IPS DF 6.9 (cell line): ENCODE measurements around the gene NOD1.

Experiments
- DNase-seq: peaks from one replicate; pipeline ENCODE4 v3.0.0-alpha.2; 2013; ENCODE audit warnings: low read depth, low spot score
- H3K27ac ChIP-seq: one replicate; pipeline ENCODE4 v1.5.1; 2013; ENCODE audit warnings: low read length, control low read depth
- H3K27me3 ChIP-seq: 2 replicates; pipeline ENCODE4 v1.6.1; 2013; ENCODE audit warnings: mild to moderate bottlenecking, low read length; ENCODE audit not compliant: control insufficient read depth, insufficient read depth
- H3K36me3 ChIP-seq: 2 replicates; pipeline ENCODE4 v1.6.1; 2013; ENCODE audit warnings: low read length; ENCODE audit not compliant: control insufficient read depth, insufficient read depth
- H3K4me1 ChIP-seq: 2 replicates; pipeline ENCODE4 v1.6.1; 2013; ENCODE audit warnings: low read length; ENCODE audit not compliant: control insufficient read depth, insufficient read depth
- H3K4me3 ChIP-seq: 2 replicates; pipeline ENCODE4 v1.5.1; 2013; ENCODE audit warnings: mild to moderate bottlenecking, low read length
- H3K9me3 ChIP-seq: 2 replicates; pipeline ENCODE4 v1.6.1; 2013; ENCODE audit warnings: low read length, inconsistent platforms; ENCODE audit not compliant: control insufficient read depth, insufficient read depth
- WGBS: extraction: QIAGEN DNeasy Blood & Tissue Kit; methylation state at CpG from one replicate; pipeline ENCODE4 v1.1.7; 2013; ENCODE audit warnings: mixed read lengths, missing lambda C conversion rate; ENCODE audit not compliant: insufficient read length, insufficient coverage; 5-methylcytosine and 5-hydroxymethylcytosine counted together

Gene NOD1

GRCh38 chr7:30463405-30464145 lies 15.0 kb downstream of the NOD1 start:
- no CpG with 5 or more reads among the region's 6 CpGs for WGBS
- H3K4me3 ChIP-seq: no peak overlapping the region
- no peaks in the 10 kb centered on the region for H3K4me1 ChIP-seq
- no peaks in the 10 kb centered on the region for H3K27me3 ChIP-seq
- no peak for DNase-seq
- no peak overlapping the region for H3K27ac ChIP-seq
- no peaks in the 10 kb centered on the region for H3K9me3 ChIP-seq
- no peaks in the 10 kb centered on the region for H3K36me3 ChIP-seq

DNA sequence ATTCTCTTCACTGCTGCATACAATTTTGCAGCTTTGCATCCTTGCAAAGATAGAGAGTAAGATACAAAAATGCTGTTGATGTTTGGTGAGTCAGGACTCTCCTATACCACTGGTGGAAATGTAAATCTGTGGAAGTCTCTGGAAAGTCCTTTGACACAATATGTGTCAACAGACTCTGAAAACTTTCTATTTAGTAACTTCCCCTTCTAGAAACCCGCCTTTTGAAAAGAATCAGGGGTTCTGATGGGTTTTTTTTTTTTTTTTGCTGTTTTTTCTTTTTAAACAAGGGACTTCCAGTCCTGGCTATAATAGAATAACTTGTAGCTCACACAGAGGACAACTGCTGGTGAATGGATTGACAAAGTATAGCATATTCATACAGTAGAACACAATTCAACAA lies 16.4 kb downstream of the NOD1 start:
- Histone ChIP-seq H3K36me3 (no peaks in the 10 kb centered on the region), H3K27ac (no peak overlapping the region), H3K27me3 (no peaks in the 10 kb centered on the region), H3K4me1 (no peaks in the 10 kb centered on the region), H3K4me3 (no peak overlapping the region), H3K9me3 (no peaks in the 10 kb centered on the region)
- WGBS: no CpG with 5 or more reads among the region's 1 CpG
- no peak for DNase-seq

- H3K9me3 ChIP-seq: no peaks in the 10 kb centered on the region
- H3K27me3 ChIP-seq: no peaks in the 10 kb centered on the region
- no peaks in the 10 kb centered on the region for H3K4me1 ChIP-seq
- DNase-seq: no peak
- H3K4me3 ChIP-seq: no peak overlapping the region
- no CpG with 5 or more reads among the region's 4 CpGs for WGBS
- no peak overlapping the region for H3K27ac ChIP-seq
- H3K36me3 ChIP-seq: no peaks in the 10 kb centered on the region
Measured at GRCh38 chr7:30460246-30460633, 18.3 kb downstream of the NOD1 start.

DNA sequence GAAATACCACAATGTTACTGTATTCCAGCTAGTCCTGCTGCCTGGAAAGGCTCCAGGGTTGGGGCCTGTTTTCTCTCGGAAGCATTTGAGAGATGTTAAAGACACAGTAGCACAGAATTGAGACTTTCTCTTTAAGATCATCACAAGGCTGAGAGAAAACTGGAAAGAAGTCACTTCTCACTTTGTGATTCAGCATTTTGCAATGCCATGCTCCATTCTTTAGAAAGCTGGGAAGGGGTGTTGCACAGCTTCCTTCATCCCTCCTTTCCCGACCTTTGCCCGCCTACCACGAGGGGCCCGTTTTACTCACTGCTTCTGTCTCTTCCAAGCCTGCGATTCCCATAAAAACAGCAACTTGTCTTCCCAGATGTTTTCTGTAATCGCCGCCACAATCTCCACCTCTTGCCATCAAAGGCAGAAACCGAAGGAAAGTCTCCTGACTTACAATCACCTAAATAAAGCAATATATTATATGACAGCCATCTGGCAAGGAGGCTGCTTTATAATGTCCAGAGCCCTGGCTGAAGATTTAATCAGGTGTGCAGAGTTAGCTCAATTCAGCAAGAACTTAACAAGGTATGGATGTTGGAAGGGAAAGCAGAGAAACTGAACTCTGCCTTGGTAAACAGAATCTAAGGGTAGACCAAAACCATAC lies 18.9 kb downstream of the NOD1 start:
- DNase-seq: no peak
- Histone ChIP-seq H3K4me1 (no peaks in the 10 kb centered on the region), H3K4me3 (no peak overlapping the region), H3K9me3 (no peaks in the 10 kb centered on the region), H3K27me3 (no peaks in the 10 kb centered on the region), H3K36me3 (no peaks in the 10 kb centered on the region), H3K27ac (no peak overlapping the region)
- no CpG with 5 or more reads among the region's 9 CpGs for WGBS

DNA sequence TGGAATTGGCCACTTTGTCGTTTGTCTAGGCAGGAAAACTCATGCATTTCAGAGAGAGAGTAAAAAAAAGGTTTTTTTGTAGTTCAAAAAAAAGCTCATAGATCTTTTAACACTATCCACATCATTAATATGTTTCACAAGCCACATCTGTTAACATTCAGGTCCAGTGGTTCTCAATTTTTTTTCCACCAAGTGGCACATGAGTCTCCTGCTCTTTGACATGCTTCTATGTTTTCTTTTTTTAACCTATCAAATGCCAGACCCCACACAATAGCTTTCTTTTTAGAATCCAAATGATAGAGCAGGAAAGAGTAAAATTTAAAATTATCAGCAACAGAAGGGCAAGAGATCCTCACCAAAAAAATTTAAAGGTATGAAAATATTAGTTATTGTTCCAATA lies 20.3 kb downstream of the NOD1 start:
- no peak for DNase-seq
- Histone ChIP-seq H3K9me3 (no peaks in the 10 kb centered on the region), H3K27ac (no peak overlapping the region), H3K4me1 (no peaks in the 10 kb centered on the region), H3K4me3 (no peak overlapping the region), H3K36me3 (no peaks in the 10 kb centered on the region), H3K27me3 (no peaks in the 10 kb centered on the region)
- no CpG with 5 or more reads among the region's 1 CpG for WGBS

GRCh38 chr7:30453921-30454320 lies 24.7 kb downstream of the NOD1 start:
- no CpG with 5 or more reads among the region's 3 CpGs for WGBS
- Histone ChIP-seq H3K4me1 (peaks cover 3% of the 10 kb centered on the region; the same call in 1 of the 2 replicates), H3K27me3 (no peaks in the 10 kb centered on the region), H3K36me3 (no peaks in the 10 kb centered on the region), H3K27ac (no peak overlapping the region), H3K9me3 (no peaks in the 10 kb centered on the region), H3K4me3 (no peak overlapping the region)
- DNase-seq: no peak

GRCh38 chr7:30453016-30453415 lies 25.6 kb downstream of the NOD1 start:
- peaks cover 3% of the 10 kb centered on the region; the same call in 1 of the 2 replicates for H3K4me1 ChIP-seq
- no peak overlapping the region for H3K27ac ChIP-seq
- H3K4me3 ChIP-seq: no peak overlapping the region
- WGBS: no CpG with 5 or more reads among the region's 8 CpGs
- no peaks in the 10 kb centered on the region for H3K27me3 ChIP-seq
- DNase-seq: no peak
- H3K36me3 ChIP-seq: no peaks in the 10 kb centered on the region
- H3K9me3 ChIP-seq: no peaks in the 10 kb centered on the region

DNA sequence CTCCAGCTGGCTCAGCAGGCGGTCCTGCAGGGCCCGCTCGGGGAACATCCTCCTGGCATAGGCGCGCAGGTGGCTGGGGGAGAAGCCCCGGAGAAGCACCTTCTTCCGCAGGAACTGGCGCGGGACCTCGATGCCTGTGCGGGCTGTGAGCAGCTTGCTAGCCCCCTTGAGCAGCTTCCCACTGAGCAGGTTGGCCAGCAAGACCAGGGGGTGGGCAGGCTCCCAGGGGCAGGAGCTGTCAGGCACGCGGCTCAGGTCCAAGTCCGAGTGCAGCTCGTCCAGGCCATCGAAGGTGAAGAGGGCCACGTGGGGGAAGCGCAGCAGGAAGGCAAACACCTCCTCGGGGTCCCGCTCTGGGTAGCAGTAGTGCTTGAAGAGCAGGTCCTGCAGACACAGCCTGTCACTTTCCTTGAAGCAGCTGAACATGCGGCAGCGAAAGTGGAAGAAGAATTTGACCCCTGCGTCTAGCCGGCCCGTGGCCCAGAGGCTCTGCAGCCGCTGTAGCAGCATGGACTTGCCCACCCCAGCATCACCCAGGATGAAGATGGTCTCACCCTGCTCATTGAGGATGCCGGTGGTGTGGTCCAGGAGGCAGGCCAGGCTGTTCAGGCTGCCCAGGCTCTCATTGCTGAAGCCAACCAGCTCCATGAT lies 26.2 kb downstream of the NOD1 start:
- Histone ChIP-seq H3K4me1 (peaks cover 3% of the 10 kb centered on the region; the same call in 1 of the 2 replicates), H3K27me3 (no peaks in the 10 kb centered on the region), H3K9me3 (no peaks in the 10 kb centered on the region), H3K4me3 (no peak overlapping the region), H3K36me3 (no peaks in the 10 kb centered on the region), H3K27ac (no peak overlapping the region)
- DNase-seq: no peak
- WGBS: no CpG with 5 or more reads among the region's 27 CpGs

DNA sequence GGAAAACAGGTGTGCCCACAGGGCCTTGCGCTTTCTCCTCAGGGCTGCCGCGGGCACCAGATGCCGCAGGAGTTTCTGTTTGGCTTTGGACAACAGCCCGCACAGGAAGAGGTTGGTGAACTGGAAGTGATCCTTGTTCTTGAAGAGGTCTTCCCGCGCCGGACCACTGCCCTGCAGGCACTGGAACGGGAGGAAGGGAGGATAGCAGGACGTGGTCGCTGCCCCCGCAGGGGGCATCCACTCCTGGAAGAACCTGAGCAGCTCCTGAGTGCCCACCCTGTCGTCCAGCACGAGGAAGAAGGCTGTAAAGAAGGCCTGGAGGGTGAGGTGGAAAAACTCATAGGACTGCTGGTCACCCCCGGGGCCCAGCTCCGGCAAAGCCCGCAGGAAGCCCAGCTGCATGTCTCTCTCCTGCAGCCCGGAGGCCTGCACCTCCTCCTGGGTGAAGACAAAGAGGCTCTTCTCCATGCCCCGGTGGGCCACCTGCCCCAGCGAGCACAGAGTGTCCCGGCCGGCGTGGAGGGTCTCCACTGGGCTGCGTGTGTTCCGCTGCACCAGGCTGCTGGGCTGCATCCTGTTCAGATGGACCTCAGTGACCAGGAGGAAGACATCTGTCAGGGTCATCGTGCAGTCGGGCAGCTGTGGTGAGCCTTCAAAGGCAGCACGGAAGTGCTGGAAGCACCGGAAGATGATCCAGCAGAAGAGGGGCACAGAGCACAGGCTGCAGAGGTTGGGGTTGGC lies 26.9 kb downstream of the NOD1 start:
- Histone ChIP-seq H3K36me3 (no peaks in the 10 kb centered on the region), H3K4me3 (no peak overlapping the region), H3K9me3 (no peaks in the 10 kb centered on the region), H3K27ac (no peak overlapping the region), H3K4me1 (peaks cover 3% of the 10 kb centered on the region; the same call in 1 of the 2 replicates), H3K27me3 (no peaks in the 10 kb centered on the region)
- DNase-seq: no peak
- no CpG with 5 or more reads among the region's 29 CpGs for WGBS

DNA sequence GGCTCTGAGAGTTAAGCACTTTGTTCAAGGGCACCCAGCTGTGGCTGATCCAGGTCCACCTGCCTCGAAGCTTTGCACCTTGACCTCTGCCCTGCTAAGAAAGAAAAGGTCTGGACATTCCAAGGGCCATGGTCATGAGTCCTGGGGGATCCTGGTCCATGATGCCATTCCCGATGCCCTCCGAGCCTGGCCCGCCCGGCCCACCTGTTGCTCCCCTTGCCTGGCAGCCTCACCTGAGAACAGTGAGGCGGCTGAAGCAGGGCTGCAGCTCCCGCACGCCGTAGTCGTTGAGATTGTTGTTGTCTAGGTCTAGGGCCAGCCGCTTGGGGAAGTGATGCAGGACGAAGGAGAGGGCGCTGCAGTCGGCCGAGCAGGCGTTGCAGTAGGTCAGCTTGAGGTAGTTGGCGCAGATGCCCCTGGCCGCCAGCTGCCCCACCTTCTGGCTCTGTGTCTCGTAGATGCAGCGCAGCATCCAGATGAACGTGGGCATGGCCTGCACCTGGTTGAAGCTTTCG lies 27.5 kb downstream of the NOD1 start:
- Histone ChIP-seq H3K27ac (no peak overlapping the region), H3K4me3 (no peak overlapping the region), H3K9me3 (no peaks in the 10 kb centered on the region), H3K27me3 (no peaks in the 10 kb centered on the region), H3K4me1 (peaks cover 3% of the 10 kb centered on the region; the same call in 1 of the 2 replicates), H3K36me3 (no peaks in the 10 kb centered on the region; the same call in 1 of the 2 replicates)
- WGBS: no CpG with 5 or more reads among the region's 22 CpGs
- no peak for DNase-seq
